GM12801 (cell line): ENCODE measurements around the gene ZBTB32.

ENCODE experiments used
- TF ChIP-seq, protein P1 (sequence below): IDR thresholded peaks from one replicate; pipeline ENCODE4 v1.5.1; 2011; ENCODE audit warnings: control low read depth; ENCODE audit not compliant: insufficient read length; ENCODE audit errors: extremely low read depth

Gene ZBTB32

DNA sequence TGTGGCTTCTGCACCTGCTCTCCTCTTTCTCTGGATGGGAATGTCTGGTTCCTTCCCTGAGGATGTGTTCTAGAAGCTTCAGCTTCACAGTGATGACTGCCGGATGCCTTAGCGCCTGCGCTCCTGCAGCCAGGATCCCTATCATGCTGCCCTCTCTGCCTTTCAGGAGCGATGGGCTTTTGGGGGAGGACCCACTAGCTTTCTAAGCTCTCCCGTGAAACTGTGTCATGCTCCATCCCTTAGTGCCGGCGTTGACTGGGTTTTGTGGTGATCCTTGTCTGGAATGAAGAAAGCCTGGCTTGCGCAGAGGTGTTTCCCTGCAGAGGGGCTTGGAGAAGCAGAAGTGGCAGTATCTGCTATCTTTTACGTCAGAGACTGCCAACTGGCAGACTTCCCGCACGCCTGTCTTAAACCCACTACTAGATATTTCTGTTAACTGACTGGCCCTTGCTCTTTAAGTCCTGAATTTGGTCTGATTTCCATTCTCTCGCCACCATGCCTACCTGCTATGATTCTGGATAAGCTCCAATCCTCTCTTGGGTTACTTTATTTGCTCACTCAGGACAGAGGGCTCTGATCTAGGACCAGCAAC, 9.6 kb downstream of the ZBTB32 start:
- TF ChIP-seq, protein P1, sequence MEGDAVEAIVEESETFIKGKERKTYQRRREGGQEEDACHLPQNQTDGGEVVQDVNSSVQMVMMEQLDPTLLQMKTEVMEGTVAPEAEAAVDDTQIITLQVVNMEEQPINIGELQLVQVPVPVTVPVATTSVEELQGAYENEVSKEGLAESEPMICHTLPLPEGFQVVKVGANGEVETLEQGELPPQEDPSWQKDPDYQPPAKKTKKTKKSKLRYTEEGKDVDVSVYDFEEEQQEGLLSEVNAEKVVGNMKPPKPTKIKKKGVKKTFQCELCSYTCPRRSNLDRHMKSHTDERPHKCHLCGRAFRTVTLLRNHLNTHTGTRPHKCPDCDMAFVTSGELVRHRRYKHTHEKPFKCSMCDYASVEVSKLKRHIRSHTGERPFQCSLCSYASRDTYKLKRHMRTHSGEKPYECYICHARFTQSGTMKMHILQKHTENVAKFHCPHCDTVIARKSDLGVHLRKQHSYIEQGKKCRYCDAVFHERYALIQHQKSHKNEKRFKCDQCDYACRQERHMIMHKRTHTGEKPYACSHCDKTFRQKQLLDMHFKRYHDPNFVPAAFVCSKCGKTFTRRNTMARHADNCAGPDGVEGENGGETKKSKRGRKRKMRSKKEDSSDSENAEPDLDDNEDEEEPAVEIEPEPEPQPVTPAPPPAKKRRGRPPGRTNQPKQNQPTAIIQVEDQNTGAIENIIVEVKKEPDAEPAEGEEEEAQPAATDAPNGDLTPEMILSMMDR = no peak

DNA sequence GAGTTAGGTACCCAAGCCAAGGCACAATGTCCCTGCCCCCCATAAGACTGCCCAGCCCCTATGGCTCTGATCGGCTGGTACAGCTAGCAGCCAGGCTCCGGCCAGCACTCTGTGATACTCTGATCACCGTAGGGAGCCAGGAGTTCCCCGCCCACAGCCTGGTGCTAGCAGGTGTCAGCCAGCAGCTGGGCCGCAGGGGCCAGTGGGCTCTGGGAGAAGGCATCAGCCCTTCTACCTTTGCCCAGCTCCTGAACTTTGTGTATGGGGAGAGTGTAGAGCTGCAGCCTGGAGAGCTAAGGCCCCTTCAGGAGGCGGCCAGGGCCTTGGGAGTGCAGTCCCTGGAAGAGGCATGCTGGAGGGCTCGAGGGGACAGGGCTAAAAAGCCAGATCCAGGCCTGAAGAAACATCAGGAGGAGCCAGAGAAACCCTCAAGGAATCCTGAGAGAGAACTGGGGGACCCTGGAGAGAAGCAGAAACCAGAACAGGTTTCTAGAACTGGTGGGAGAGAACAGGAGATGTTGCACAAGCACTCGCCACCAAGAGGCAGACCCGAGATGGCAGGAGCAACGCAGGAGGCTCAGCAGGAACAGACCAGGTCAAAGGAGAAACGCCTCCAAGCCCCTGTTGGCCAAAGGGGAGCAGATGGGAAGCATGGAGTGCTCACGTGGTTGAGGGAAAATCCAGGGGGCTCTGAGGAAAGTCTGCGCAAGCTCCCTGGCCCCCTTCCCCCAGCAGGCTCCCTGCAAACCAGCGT, 10.4 kb downstream of the ZBTB32 start:
- TF ChIP-seq, protein P1 = no peak

DNA sequence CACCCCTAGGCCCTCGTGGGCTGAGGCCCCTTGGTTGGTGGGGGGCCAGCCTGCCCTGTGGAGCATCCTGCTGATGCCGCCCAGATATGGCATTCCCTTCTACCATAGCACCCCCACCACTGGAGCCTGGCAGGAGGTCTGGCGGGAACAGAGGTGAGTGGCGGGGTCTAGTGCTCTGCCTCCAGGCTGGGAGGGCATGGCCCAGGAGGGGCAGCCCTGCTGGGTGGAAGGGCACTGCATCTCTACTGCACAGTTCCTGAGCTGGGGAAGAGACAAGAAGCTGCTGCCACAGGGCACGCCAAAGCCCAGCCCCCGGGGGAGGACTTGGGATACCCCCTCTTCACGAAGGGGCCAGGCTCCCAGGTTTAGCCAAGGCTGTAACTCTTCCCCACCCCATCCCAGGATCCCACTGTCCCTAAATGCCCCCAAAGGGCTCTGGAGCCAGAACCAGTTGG, 11.0 kb downstream of the ZBTB32 start:
- TF ChIP-seq, protein P1 = no peak

DNA sequence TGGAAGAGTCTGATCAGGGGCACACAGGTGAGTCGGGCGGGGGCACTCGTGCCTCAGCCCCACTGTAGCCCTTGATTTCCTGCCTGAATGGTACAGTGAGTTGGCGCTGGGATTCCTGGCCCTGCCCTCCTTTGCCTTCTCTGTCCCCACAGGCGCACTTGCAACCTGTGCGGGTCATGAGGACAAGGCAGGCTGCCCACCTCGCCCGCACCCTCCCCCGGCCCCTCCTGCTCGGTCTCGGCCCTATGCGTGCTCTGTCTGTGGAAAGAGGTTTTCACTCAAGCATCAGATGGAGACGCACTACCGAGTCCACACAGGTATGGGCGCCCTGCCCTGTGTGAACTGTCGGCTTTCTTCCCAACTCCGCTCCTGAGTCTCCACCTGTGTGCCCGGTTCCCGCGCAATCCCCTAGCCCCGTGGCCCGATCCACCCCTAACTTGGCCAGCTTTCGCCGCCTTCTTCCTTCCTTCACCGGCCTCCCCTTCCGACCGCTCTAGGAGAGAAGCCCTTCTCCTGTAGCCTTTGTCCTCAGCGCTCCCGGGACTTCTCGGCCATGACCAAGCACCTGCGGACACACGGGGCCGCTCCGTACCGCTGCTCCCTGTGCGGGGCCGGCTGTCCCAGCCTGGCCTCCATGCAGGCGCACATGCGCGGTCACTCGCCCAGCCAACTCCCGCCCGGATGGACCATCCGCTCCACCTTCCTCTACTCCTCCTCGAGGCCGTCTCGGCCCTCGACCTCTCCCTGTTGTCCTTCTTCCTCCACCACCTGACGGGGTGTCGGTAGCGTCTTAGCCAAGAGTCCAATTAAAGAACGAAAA, 11.8 kb downstream of the ZBTB32 start:
- TF ChIP-seq, protein P1 = no peak

DNA sequence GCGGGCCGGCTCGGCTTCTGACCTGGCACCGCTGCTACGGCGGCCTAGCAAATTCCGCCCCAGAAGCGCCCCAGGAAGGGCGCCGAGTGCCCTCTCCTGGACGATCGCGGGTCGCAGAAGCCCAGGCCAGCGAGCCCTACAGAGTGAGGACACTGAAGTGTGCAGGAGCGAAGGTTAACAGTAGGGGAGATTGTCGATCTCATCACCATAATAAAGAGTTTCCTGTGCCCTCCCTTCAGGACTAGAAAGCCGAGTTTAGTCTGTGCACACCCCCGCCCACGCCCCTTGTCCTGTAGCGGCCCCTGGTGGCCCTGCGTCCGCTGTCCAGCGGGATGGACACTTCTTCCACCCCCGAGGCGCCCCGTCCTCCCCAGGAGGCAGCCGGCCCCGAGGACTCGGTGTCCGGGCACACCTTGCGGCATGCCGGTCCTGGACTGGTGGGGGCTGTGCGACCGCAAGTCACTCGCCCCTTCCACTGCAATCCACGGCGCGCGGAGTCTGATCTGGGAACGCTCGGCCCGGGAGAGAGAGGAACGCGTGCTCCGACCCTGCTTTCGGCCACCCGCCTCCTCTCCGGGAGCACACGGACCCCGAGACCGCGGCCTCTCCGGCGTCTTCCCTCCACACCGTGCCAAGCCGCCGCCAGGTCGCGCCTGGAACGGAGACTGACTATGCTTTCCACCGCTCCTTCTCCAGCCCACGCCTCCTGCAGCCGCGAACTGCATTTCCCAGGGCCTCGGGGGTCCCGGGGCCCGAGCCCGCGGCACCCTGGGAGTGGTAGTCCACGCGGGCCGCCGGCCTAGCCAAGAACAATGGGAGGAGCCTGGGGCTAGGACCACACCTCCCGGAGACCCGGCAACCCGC, 12.7 kb downstream of the ZBTB32 start:
- TF ChIP-seq, protein P1 = no peak

DNA sequence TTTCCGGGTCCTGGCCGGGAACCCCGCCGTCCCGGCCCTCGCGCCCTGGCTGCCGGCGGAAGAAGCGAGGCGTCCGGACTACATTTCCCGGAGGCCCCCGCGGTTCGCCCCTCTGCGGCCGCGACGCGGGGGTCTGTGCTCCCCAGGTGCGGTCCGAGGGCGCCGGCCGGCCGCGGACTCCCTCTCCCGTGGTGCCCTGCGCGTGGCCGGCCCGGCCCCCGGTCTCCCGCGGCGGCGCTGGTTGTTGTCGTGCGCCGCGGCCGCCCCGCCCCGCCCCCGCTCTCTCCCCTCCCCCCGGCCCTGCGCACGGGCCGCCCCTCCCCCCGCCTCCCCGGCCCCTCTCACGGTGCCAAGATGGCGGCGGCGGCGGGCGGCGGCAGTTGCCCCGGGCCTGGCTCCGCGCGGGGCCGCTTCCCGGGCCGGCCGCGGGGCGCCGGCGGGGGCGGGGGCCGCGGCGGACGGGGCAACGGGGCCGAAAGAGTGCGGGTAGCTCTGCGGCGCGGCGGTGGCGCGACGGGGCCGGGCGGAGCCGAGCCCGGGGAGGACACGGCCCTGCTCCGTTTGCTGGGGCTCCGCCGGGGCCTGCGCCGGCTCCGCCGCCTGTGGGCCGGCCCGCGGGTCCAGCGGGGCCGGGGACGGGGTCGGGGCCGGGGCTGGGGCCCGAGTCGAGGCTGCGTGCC, 13.4 kb downstream of the ZBTB32 start, which contains the start of gene KMT2B:
TSS of gene KMT2B (plus strand) at position 339 of the 680 bp plus-strand sequence. CDS start at position 355, 16 bp downstream.
- TF ChIP-seq, protein P1 = no peak
